Panc1 (cell line): ENCODE results near the gene CREB3L1. TPM values are rescaled to one million over a fixed set of nuclear protein-coding genes. Genes with fewer than 3 reads are reported as not detected.

Experiments used
- ATAC-seq: fragments of 200-7000 bp; cut with Tn5 transposase; 2 replicates; pipeline ENCODE4 v1.9.1; 2020; ENCODE audit warnings: mild to moderate bottlenecking, moderate library complexity
- BruUV-seq: library from RNA; stranded (reverse); fragments of 400-500 nt; replicated peaks from 2 replicates; lab custom pipeline; 2021; lab: Mats Ljungman, UMichigan
- CTCF ChIA-PET: fragments of 300-600 bp; sonication (Branson Sonifier 250); formaldehyde crosslinking; loops from one replicate; lab custom pipeline; 2022; ENCODE audit warnings: antibody characterized with exemption; lab: Charles Lee
- POLR2A ChIA-PET: fragments of 300-600 bp; sonication (Branson Sonifier 250); formaldehyde crosslinking; loops from one replicate; lab custom pipeline; 2022; ENCODE audit warnings: antibody characterized with exemption; lab: Charles Lee
- DNase-seq: peaks from one replicate; pipeline ENCODE4 v3.0.0-alpha.2; 2010; ENCODE audit warnings: low read depth, low spot score
- H3K27ac ChIP-seq: 2 replicates; pipeline ENCODE4 v1.5.1; 2011; ENCODE audit warnings: mild to moderate bottlenecking, low read length, inconsistent platforms
- H3K27me3 ChIP-seq: fragments of 200-500 bp; sonication (Bioruptor generic); 2 replicates; pipeline ENCODE4 v1.6.0; 2014; ENCODE audit warnings: low read length, inconsistent platforms; ENCODE audit not compliant: control insufficient read depth, insufficient read depth
- H3K36me3 ChIP-seq: fragments of 200-500 bp; sonication (Bioruptor generic); 2 replicates; pipeline ENCODE4 v1.5.1; 2014; ENCODE audit warnings: inconsistent platforms, mild to moderate bottlenecking, low read length, moderate library complexity; ENCODE audit not compliant: control insufficient read depth, insufficient read depth
- H3K4me1 ChIP-seq: 2 replicates; pipeline ENCODE4 v1.5.1; 2011; ENCODE audit warnings: inconsistent platforms, mild to moderate bottlenecking, low read length, moderate library complexity; ENCODE audit not compliant: control insufficient read depth, insufficient read depth
- H3K4me3 ChIP-seq, 2 experiments: 2 replicates each; pipeline ENCODE4 v1.5.1; 2011 to 2012; ENCODE audit warnings: low read depth in 2 of 2, low read length in 2 of 2, mild to moderate bottlenecking in 2 of 2, inconsistent platforms in 1 of 2, moderate library complexity in 1 of 2
- H3K9me3 ChIP-seq: fragments of 200-500 bp; sonication (Bioruptor generic); 2 replicates; pipeline ENCODE4 v1.5.1; 2014; ENCODE audit warnings: low read depth, mild to moderate bottlenecking, inconsistent platforms, low read length, moderate library complexity; ENCODE audit not compliant: control insufficient read depth, insufficient read depth
- POLR2AphosphoS5 ChIP-seq: IDR thresholded peaks from 2 replicates; pipeline ENCODE4 v1.6.1; 2012; ENCODE audit warnings: mild to moderate bottlenecking, low read depth, low read length, moderate library complexity
- SIN3A ChIP-seq: IDR thresholded peaks from 2 replicates; pipeline ENCODE4 v1.6.1; 2012; ENCODE audit warnings: low read depth, mild to moderate bottlenecking, low read length, moderate library complexity, borderline replicate concordance; ENCODE audit not compliant: insufficient read depth
- TCF7L2 ChIP-seq: IDR thresholded peaks from 2 replicates; pipeline ENCODE4 v1.6.1; 2011; ENCODE audit warnings: mild to moderate bottlenecking, low read depth, low read length, inconsistent platforms
- in situ Hi-C: cut with HindIII; loops from 2 replicates; pipeline ENCODE4 v1.10.0; 2016; ENCODE audit warnings: low sequenced_read_pairs, low pct_unique_long_range_greater_than_20kb
- intact Hi-C: fragments of 100-400 bp; cut with micrococcal nuclease; formaldehyde crosslinking; loops from one replicate; pipeline ENCODE4 v1.10.0; 2022; ENCODE audit not compliant: unreplicated experiment
- total RNA-seq: library from RNA; stranded (reverse); gene quantifications from one replicate; pipeline ENCODE4 v1.2.1, GENCODE V29; 2021; ENCODE audit not compliant: unreplicated experiment
- TF ChIP-seq, protein P1 (sequence below), 2 experiments: IDR thresholded peaks; 2 replicates each; pipeline ENCODE4 v1.6.1; 2011 to 2012; ENCODE audit warnings: low read depth in 2 of 2, control low read depth in 1 of 2, low read length in 1 of 2, mild to moderate bottlenecking in 1 of 2, moderate library complexity in 1 of 2; ENCODE audit not compliant: insufficient read depth in 1 of 2
- TF ChIP-seq, protein P2 (sequence below): fragments of 450-650 bp; IDR thresholded peaks from 2 replicates; pipeline ENCODE4 v1.5.1; 2017; ENCODE audit warnings: mild to moderate bottlenecking

The CREB3L1 gene
- total RNA-seq, 1 experiment from 2014 or later: 35.6 TPM

DNA sequence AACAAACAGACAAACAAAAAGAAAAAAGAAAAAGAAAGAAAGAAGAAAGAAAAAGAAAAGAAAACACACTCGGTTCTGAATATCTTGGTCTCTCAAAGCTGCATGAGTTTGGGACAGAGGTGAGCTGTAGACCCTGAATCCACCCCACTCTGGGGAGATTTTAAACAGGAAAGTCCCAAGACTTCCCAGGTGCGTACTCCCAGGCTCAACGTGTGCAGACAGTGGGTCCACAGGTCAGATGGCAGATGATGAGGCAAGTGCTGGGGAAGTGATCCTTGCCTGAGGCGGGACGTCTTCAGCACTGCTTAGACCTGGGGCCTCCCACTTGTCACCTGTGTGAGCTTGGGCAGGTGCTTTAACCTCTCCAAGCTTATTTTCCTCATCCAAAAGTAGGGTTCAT, 9.3 kb downstream of the CREB3L1 start:
- no TSS peak for BruUV-seq
- H3K9me3 ChIP-seq: no peaks in the 10 kb centered on the region
- H3K27ac ChIP-seq: no peak overlapping the region
- ChIA-PET CTCF (no interaction called here), POLR2A (interaction anchor here (0.6 kb wide), 1 partner anchor 327 kb away, joined by 3 read pairs; no protein-coding TSS in a partner anchor)
- ATAC-seq (no peak), DNase-seq (no peak)
- TF ChIP-seq POLR2AphosphoS5 (no peak), SIN3A (no peak), TCF7L2 (no peak)
- TF ChIP-seq, protein P1, sequence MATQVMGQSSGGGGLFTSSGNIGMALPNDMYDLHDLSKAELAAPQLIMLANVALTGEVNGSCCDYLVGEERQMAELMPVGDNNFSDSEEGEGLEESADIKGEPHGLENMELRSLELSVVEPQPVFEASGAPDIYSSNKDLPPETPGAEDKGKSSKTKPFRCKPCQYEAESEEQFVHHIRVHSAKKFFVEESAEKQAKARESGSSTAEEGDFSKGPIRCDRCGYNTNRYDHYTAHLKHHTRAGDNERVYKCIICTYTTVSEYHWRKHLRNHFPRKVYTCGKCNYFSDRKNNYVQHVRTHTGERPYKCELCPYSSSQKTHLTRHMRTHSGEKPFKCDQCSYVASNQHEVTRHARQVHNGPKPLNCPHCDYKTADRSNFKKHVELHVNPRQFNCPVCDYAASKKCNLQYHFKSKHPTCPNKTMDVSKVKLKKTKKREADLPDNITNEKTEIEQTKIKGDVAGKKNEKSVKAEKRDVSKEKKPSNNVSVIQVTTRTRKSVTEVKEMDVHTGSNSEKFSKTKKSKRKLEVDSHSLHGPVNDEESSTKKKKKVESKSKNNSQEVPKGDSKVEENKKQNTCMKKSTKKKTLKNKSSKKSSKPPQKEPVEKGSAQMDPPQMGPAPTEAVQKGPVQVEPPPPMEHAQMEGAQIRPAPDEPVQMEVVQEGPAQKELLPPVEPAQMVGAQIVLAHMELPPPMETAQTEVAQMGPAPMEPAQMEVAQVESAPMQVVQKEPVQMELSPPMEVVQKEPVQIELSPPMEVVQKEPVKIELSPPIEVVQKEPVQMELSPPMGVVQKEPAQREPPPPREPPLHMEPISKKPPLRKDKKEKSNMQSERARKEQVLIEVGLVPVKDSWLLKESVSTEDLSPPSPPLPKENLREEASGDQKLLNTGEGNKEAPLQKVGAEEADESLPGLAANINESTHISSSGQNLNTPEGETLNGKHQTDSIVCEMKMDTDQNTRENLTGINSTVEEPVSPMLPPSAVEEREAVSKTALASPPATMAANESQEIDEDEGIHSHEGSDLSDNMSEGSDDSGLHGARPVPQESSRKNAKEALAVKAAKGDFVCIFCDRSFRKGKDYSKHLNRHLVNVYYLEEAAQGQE (IDR thresholded peaks at IDR 0.05; ENCODE audit: insufficient read depth in 1 of 2, low read depth in 2 of 2, low read length in 1 of 2): no peak
- TF ChIP-seq, protein P2, sequence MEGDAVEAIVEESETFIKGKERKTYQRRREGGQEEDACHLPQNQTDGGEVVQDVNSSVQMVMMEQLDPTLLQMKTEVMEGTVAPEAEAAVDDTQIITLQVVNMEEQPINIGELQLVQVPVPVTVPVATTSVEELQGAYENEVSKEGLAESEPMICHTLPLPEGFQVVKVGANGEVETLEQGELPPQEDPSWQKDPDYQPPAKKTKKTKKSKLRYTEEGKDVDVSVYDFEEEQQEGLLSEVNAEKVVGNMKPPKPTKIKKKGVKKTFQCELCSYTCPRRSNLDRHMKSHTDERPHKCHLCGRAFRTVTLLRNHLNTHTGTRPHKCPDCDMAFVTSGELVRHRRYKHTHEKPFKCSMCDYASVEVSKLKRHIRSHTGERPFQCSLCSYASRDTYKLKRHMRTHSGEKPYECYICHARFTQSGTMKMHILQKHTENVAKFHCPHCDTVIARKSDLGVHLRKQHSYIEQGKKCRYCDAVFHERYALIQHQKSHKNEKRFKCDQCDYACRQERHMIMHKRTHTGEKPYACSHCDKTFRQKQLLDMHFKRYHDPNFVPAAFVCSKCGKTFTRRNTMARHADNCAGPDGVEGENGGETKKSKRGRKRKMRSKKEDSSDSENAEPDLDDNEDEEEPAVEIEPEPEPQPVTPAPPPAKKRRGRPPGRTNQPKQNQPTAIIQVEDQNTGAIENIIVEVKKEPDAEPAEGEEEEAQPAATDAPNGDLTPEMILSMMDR: no peak
- H3K4me1 ChIP-seq: peaks cover 8% of the 10 kb centered on the region
- in situ Hi-C loops (no loop called here), intact Hi-C loops (no loop called here)
- H3K4me3 ChIP-seq: no peak overlapping the region
- no peaks in the 10 kb centered on the region for H3K36me3 ChIP-seq
- H3K27me3 ChIP-seq: no peaks in the 10 kb centered on the region

DNA sequence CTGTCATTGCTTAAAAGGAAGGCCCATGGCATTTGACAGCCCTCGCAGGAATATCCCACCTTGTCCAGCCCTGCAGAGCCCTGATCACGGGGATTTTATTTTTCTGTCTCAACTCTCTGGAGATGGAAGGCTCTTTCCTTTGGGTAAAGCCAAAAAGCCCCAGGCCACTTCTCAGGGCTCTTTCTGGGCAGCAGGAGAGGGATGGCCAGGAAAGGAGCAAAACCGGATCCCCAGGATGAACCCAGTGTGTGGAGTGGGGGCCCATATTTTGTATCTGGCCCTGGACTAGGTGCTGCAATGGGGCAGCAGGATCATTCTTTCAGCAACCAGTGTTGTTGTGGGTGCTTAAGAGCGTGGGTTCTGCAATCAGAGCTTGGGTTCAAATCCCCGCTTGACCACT, 11.0 kb downstream of the CREB3L1 start:
- BruUV-seq: no TSS peak
- no peak for TF ChIP-seq SIN3A
- TF ChIP-seq TCF7L2: no peak
- TF ChIP-seq, protein P2: no peak
- TF ChIP-seq POLR2AphosphoS5: no peak
- TF ChIP-seq, protein P1 (IDR thresholded peaks at IDR 0.05; ENCODE audit: insufficient read depth in 1 of 2, low read depth in 2 of 2, low read length in 1 of 2): no peak
- in situ Hi-C loops: no loop called here
- Histone ChIP-seq H3K9me3 (no peaks in the 10 kb centered on the region), H3K36me3 (no peaks in the 10 kb centered on the region), H3K27ac (no peak overlapping the region), H3K27me3 (no peaks in the 10 kb centered on the region), H3K4me1 (peaks cover 8% of the 10 kb centered on the region), H3K4me3 (no peak overlapping the region)
- DNase-seq (no peak), ATAC-seq (no peak)
- POLR2A ChIA-PET: no interaction called here
- intact Hi-C loops: no loop called here
- CTCF ChIA-PET: no interaction called here
